HEK293 (cell line): ENCODE data around the gene BLM.

Experiments used
- CTCF ChIA-PET: fragments of 350-600 bp; formaldehyde crosslinking; extraction: SDS; loops from one replicate; lab custom pipeline; 2021; ENCODE audit warnings: antibody characterized with exemption; lab: Yijun Ruan, JAX
- POLR2A ChIA-PET: fragments of 300-600 bp; formaldehyde crosslinking; extraction: SDS; loops from one replicate; lab custom pipeline; 2020; ENCODE audit warnings: antibody characterized with exemption, inconsistent platforms; lab: Yijun Ruan, JAX
- H3K27ac ChIP-seq: fragments of 200-500 bp; sonication (Bioruptor generic); 2 replicates; pipeline ENCODE4 v1.5.1; 2014; ENCODE audit warnings: low read depth, low read length, control low read depth, inconsistent platforms; ENCODE audit errors: extremely low read depth
- H3K36me3 ChIP-seq, 2 experiments: fragments of 200-500 bp in 1 of 2; sonication (Bioruptor generic) in 1 of 2; 1 replicate in 1 of 2; 2 replicates in 1 of 2; pipeline ENCODE4 v1.5.1; 2014 to 2017; ENCODE audit warnings: inconsistent platforms in 2 of 2, low read length in 2 of 2; ENCODE audit not compliant: control insufficient read depth in 2 of 2, insufficient read depth in 1 of 2
- H3K4me1 ChIP-seq: fragments of 200-500 bp; sonication (Bioruptor generic); 2 replicates; pipeline ENCODE4 v1.5.1; 2014; ENCODE audit warnings: mild to moderate bottlenecking, low read length, inconsistent platforms; ENCODE audit not compliant: control insufficient read depth, insufficient read depth
- H3K4me3 ChIP-seq: 2 replicates; pipeline ENCODE4 v1.5.1; 2011; ENCODE audit warnings: low read depth, mild to moderate bottlenecking, control low read depth, low read length, moderate library complexity
- H3K9me3 ChIP-seq: fragments of 200-500 bp; sonication (Bioruptor generic); 2 replicates; pipeline ENCODE4 v1.5.1; 2014; ENCODE audit warnings: low read depth, low read length, inconsistent platforms; ENCODE audit not compliant: control insufficient read depth, insufficient read depth
- EGR2 ChIP-seq: fragments of 450-650 bp; formaldehyde crosslinking; IDR thresholded peaks from 2 replicates; pipeline ENCODE4 v1.5.1; 2016; ENCODE audit warnings: low read depth, missing biosample characterization, missing genetic modification characterization
- KLF1 ChIP-seq: fragments of 450-650 bp; formaldehyde crosslinking; IDR thresholded peaks from 2 replicates; pipeline ENCODE4 v1.5.1; 2016; ENCODE audit warnings: missing biosample characterization, missing genetic modification characterization
- MYNN ChIP-seq: fragments of 450-650 bp; formaldehyde crosslinking; IDR thresholded peaks from 2 replicates; pipeline ENCODE4 v1.5.1; 2016; ENCODE audit warnings: missing biosample characterization, missing genetic modification characterization, borderline replicate concordance
- SP7 ChIP-seq: fragments of 450-650 bp; formaldehyde crosslinking; IDR thresholded peaks from 2 replicates; pipeline ENCODE4 v1.5.1; 2016; ENCODE audit warnings: missing biosample characterization, missing genetic modification characterization
- YY1 ChIP-seq: fragments of 450-650 bp; formaldehyde crosslinking; IDR thresholded peaks from 2 replicates; pipeline ENCODE4 v1.5.1; 2018; ENCODE audit warnings: missing biosample characterization, missing genetic modification characterization
- ZEB2 ChIP-seq: fragments of 450-650 bp; formaldehyde crosslinking; IDR thresholded peaks from 2 replicates; pipeline ENCODE4 v1.5.1; 2016; ENCODE audit warnings: missing biosample characterization, missing genetic modification characterization
- ZFHX2 ChIP-seq: fragments of 450-650 bp; formaldehyde crosslinking; conservative IDR thresholded peaks from 2 replicates; pipeline ENCODE4 v1.5.1; 2016; ENCODE audit warnings: missing biosample characterization, missing genetic modification characterization
- ZNF121 ChIP-seq: fragments of 450-650 bp; formaldehyde crosslinking; IDR thresholded peaks from 2 replicates; pipeline ENCODE4 v1.5.1; 2016; ENCODE audit warnings: missing biosample characterization, missing genetic modification characterization
- ZNF223 ChIP-seq: fragments of 450-650 bp; formaldehyde crosslinking; IDR thresholded peaks from 2 replicates; pipeline ENCODE4 v1.5.1; 2016; ENCODE audit warnings: missing biosample characterization, missing genetic modification characterization
- ZNF324 ChIP-seq: fragments of 450-650 bp; formaldehyde crosslinking; IDR thresholded peaks from 2 replicates; pipeline ENCODE4 v1.5.1; 2016; ENCODE audit warnings: missing biosample characterization, missing genetic modification characterization
- ZNF473 ChIP-seq: fragments of 450-650 bp; formaldehyde crosslinking; IDR thresholded peaks from 2 replicates; pipeline ENCODE4 v1.5.1; 2017; ENCODE audit warnings: missing biosample characterization, missing genetic modification characterization
- ZNF560 ChIP-seq: fragments of 450-650 bp; formaldehyde crosslinking; IDR thresholded peaks from 2 replicates; pipeline ENCODE4 v1.5.1; 2017; ENCODE audit warnings: missing biosample characterization, missing genetic modification characterization, borderline replicate concordance
- ZNF561 ChIP-seq: fragments of 450-650 bp; IDR thresholded peaks from 2 replicates; pipeline ENCODE4 v1.5.1; 2018; ENCODE audit warnings: missing biosample characterization, missing genetic modification characterization, borderline replicate concordance
- ZNF664 ChIP-seq: fragments of 450-650 bp; formaldehyde crosslinking; IDR thresholded peaks from 2 replicates; pipeline ENCODE4 v1.5.1; 2016; ENCODE audit warnings: missing biosample characterization, missing genetic modification characterization
- ZNF670 ChIP-seq: fragments of 450-650 bp; formaldehyde crosslinking; IDR thresholded peaks from 2 replicates; pipeline ENCODE4 v1.5.1; 2016; ENCODE audit warnings: missing biosample characterization, missing genetic modification characterization, low read depth
- TF ChIP-seq, protein P1 (sequence below): fragments of 450-650 bp; formaldehyde crosslinking; IDR thresholded peaks from 2 replicates; pipeline ENCODE4 v1.5.1; 2016; ENCODE audit warnings: missing biosample characterization, missing genetic modification characterization
- TF ChIP-seq, protein P2 (sequence below): fragments of 450-650 bp; formaldehyde crosslinking; IDR thresholded peaks from 2 replicates; pipeline ENCODE4 v1.5.1; 2017; ENCODE audit warnings: missing biosample characterization, missing genetic modification characterization

BLM gene

DNA sequence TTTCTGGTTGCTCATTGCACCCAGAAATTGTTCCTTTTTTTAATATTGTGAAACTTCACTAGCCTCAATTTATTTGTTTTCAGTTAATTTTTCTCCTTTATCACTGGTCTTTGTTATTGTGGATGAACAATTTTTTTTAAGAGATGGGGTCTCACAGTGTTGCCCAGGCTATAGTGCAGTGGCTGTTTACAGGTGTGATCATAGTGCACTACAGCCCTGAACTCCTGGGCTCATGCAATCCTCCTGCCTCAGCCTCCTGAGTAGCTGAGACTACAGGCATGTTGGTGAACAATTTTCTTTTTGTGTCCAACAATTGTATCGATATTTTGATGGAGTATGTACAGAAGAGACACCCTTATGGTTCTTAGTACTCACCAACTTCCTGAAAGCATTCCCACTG is 26.3 kb downstream of the BLM start:
- no peak overlapping the region for H3K4me3 ChIP-seq
- peaks cover 3 to 4% of the 10 kb centered on the region in 2 experiments; a peak in 2 of 3 replicates for H3K36me3 ChIP-seq
- TF ChIP-seq, protein P1, sequence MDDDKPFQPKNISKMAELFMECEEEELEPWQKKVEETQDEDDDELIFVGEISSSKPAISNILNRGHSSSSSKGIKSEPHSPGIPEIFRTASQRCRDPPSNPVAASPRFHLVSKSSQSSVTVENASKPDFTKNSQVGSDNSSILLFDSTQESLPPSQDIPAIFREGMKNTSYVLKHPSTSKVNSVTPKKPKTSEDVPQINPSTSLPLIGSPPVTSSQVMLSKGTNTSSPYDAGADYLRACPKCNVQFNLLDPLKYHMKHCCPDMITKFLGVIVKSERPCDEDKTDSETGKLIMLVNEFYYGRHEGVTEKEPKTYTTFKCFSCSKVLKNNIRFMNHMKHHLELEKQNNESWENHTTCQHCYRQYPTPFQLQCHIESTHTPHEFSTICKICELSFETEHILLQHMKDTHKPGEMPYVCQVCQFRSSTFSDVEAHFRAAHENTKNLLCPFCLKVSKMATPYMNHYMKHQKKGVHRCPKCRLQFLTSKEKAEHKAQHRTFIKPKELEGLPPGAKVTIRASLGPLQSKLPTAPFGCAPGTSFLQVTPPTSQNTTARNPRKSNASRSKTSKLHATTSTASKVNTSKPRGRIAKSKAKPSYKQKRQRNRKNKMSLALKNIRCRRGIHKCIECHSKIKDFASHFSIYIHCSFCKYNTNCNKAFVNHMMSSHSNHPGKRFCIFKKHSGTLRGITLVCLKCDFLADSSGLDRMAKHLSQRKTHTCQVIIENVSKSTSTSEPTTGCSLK (tag by site-specific recombination), result no peak
- 0 out of 2 replicates have a peak, but pooled peaks have one; percentile 29 for TF ChIP-seq ZNF121 (tag by site-specific recombination)
- TF ChIP-seq, all 188 proteins: peak for 1
- no peaks in the 10 kb centered on the region for H3K4me1 ChIP-seq
- ChIA-PET CTCF (no interaction called here), POLR2A (interaction anchor here (0.6 kb wide), 1 partner anchor 141 kb away, joined by 3 read pairs; no protein-coding TSS in a partner anchor)
- no peak overlapping the region for H3K27ac ChIP-seq
- no peaks in the 10 kb centered on the region for H3K9me3 ChIP-seq

DNA sequence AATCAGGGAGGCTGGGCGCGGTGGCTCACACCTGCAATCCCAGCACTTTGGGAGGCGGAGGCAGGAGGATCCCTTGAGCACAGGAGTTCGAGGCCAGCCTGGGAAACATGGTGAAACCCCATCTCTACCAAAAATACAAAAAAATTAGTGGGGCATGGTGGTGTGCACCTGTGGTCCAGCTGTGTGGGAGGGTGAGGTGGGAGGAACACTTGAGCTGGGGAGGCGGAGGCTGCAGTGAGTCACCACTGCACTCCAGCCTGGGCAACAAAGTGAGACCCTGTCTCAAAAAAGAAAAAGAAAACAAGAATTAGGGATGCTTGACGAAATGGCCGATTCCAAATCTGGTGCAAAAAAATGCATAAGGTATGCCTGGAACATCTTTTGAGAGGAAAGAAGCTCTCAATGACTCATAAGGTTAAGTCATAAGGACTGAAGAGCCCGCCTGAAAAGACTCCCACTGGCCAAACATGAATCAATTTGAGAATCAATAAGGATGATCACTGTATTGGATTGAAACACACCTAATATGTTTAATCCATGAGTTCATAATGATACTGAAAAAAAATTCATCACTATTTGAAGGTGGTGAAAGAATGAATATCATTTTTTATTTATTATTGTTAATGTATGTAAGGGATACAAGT is 27.7 kb downstream of the BLM start:
- Histone ChIP-seq H3K27ac (no peak overlapping the region), H3K4me1 (no peaks in the 10 kb centered on the region), H3K9me3 (no peaks in the 10 kb centered on the region), H3K36me3 (peaks cover 6 to 9% of the 10 kb centered on the region in 2 experiments; a peak in 2 of 3 replicates), H3K4me3 (no peak overlapping the region)
- CTCF ChIA-PET, result no interaction called here
- no peak for TF ChIP-seq KLF1 (tag by site-specific recombination)
- peak; percentile 79; the same call in 1 of the 2 replicates for TF ChIP-seq EGR2 (tag by site-specific recombination)
- peak; percentile 86 for TF ChIP-seq ZFHX2 (tag by site-specific recombination)
- POLR2A ChIA-PET, result interaction anchor here (1.5 kb wide), 1 partner anchor 28 kb away, joined by 4 read pairs; the partner anchor contains the start of gene BLM

DNA sequence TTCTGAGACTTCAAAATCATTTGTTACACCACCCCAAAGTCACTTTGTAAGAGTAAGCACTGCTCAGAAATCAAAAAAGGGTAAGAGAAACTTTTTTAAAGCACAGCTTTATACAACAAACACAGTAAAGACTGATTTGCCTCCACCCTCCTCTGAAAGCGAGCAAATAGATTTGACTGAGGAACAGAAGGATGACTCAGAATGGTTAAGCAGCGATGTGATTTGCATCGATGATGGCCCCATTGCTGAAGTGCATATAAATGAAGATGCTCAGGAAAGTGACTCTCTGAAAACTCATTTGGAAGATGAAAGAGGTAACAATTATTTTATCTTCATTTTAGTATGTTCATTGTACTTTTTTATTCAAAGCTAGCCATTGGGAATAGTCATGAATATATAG is 32.6 kb downstream of the BLM start:
- ChIA-PET POLR2A (no interaction called here), CTCF (interaction anchor here (0.7 to 1.4 kb wide), 5 partner anchors 13 to 185 kb away, joined by 3 to 5 read pairs (median 3); no protein-coding TSS in a partner anchor)
- no peaks in the 10 kb centered on the region for H3K9me3 ChIP-seq
- H3K27ac ChIP-seq, result no peak overlapping the region
- TF ChIP-seq ZNF560 (tag by site-specific recombination) (no peak), ZNF473 (no peak), ZNF664 (tag by site-specific recombination) (no peak), YY1 (tag by site-specific recombination) (no peak)
- TF ChIP-seq, all 188 proteins: peak for 0
- Histone ChIP-seq H3K36me3 (peaks cover 30 to 31% of the 10 kb centered on the region in 2 experiments), H3K4me1 (no peaks in the 10 kb centered on the region), H3K4me3 (no peak overlapping the region)

DNA sequence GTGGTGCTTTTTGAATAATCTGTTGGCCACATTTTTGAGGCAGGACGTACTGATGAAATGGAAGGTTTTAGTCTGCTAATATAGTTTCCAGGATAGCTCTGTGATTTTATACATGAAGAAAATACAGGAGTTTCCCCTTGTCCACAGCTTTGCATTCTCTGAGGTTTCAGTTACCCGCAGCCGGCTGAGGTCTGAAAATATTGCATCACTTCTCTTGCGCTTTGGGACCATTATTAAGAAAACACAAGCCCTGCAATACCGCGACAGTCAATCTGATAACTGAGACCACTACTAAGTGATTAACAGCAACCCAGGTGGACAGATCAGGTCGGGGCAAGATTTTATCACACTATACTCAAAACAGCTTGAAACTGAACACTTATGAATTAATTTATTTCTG is 33.0 kb downstream of the BLM start:
- H3K36me3 ChIP-seq, result peaks cover 33 to 35% of the 10 kb centered on the region in 2 experiments
- ChIA-PET CTCF (interaction anchor here (0.7 to 1.4 kb wide), 4 partner anchors 13 to 184 kb away, joined by 3 to 5 read pairs (median 3); no protein-coding TSS in a partner anchor), POLR2A (no interaction called here)
- no peak overlapping the region for H3K4me3 ChIP-seq
- no peaks in the 10 kb centered on the region for H3K9me3 ChIP-seq
- H3K4me1 ChIP-seq, result no peaks in the 10 kb centered on the region
- H3K27ac ChIP-seq, result no peak overlapping the region
- TF ChIP-seq ZNF223 (tag by site-specific recombination), result no peak
- TF ChIP-seq ZNF561, result no peak
- no peak for TF ChIP-seq ZNF324 (tag by site-specific recombination)
- TF ChIP-seq ZNF670 (tag by site-specific recombination), result no peak
- TF ChIP-seq, protein P2, sequence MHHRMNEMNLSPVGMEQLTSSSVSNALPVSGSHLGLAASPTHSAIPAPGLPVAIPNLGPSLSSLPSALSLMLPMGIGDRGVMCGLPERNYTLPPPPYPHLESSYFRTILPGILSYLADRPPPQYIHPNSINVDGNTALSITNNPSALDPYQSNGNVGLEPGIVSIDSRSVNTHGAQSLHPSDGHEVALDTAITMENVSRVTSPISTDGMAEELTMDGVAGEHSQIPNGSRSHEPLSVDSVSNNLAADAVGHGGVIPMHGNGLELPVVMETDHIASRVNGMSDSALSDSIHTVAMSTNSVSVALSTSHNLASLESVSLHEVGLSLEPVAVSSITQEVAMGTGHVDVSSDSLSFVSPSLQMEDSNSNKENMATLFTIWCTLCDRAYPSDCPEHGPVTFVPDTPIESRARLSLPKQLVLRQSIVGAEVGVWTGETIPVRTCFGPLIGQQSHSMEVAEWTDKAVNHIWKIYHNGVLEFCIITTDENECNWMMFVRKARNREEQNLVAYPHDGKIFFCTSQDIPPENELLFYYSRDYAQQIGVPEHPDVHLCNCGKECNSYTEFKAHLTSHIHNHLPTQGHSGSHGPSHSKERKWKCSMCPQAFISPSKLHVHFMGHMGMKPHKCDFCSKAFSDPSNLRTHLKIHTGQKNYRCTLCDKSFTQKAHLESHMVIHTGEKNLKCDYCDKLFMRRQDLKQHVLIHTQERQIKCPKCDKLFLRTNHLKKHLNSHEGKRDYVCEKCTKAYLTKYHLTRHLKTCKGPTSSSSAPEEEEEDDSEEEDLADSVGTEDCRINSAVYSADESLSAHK (tag by site-specific recombination), result no peak
- no peak for TF ChIP-seq ZEB2
- no peak for TF ChIP-seq MYNN (tag by site-specific recombination)
- no peak for TF ChIP-seq SP7 (tag by site-specific recombination)
